K562 (cell line): ENCODE data around the gene SHLD1. TPM values are rescaled to one million over a fixed set of nuclear protein-coding genes. Genes with fewer than 3 reads are reported as not detected.

Experiments used
- ATAC-seq: fragments of 200-7000 bp; cut with Tn5 transposase; 3 replicates; pipeline ENCODE4 v1.9.1; 2020; ENCODE audit warnings: moderate library complexity
- BruUV-seq: library from RNA; stranded (reverse); fragments of 400-500 nt; replicated peaks from 2 replicates; lab custom pipeline; 2021; lab: Mats Ljungman, UMichigan
- CTCF ChIA-PET: fragments of 300-600 bp; formaldehyde crosslinking; extraction: SDS; loops from one replicate; lab custom pipeline; 2021; ENCODE audit warnings: low intra/inter-chr PET ratio; lab: Yijun Ruan, JAX
- POLR2A ChIA-PET: fragments of 300-600, 350-650 bp; sonication (Branson Sonifier 250); formaldehyde crosslinking; extraction: SDS; loops from one replicate; lab custom pipeline; 2021; ENCODE audit warnings: antibody characterized with exemption, inconsistent platforms; lab: Yijun Ruan, JAX
- DNase-seq, 4 experiments: peaks; one replicate each; pipeline versions ENCODE4 v3.0.0 to v3.0.0-alpha.2; 2011 to 2018; ENCODE audit warnings: low spot score in 3 of 4, mixed read lengths in 3 of 4; ENCODE audit errors: extremely low read depth in 1 of 4
- FAIRE-seq: peaks from 2 replicates; lab custom pipeline; 2011; peaks lifted over from hg19 to GRCh38; lab: Jason Lieb, UNC
- H2AFZ ChIP-seq: 2 replicates; pipeline ENCODE4 v1.6.0; 2011; ENCODE audit warnings: low read depth, low read length, control low read depth, inconsistent platforms
- H3K27ac ChIP-seq: fragments of 200-600 bp; 3 replicates; pipeline ENCODE4 v1.8.0; 2011; ENCODE audit warnings: low read depth, mild to moderate bottlenecking, control low read depth, inconsistent platforms, low read length, moderate library complexity, mixed read lengths; ENCODE audit errors: extremely low read depth
- H3K27me3 ChIP-seq, 2 experiments: fragments of 300-600 bp in 1 of 2; 2 replicates in 1 of 2; 3 replicates in 1 of 2; pipeline versions ENCODE4 v1.6.0 to v1.8.0; 2011; ENCODE audit warnings: inconsistent platforms in 2 of 2, low read length in 2 of 2, mild to moderate bottlenecking in 1 of 2, mixed read lengths in 1 of 2, moderate library complexity in 1 of 2; ENCODE audit not compliant: control insufficient read depth in 2 of 2, insufficient read depth in 2 of 2
- H3K36me3 ChIP-seq: fragments of 300-600 bp; 3 replicates; pipeline ENCODE4 v1.8.0; 2011; ENCODE audit warnings: mild to moderate bottlenecking, low read length, inconsistent platforms; ENCODE audit not compliant: control insufficient read depth, insufficient read depth
- H3K4me1 ChIP-seq, 2 experiments: fragments of 200-600 bp in 1 of 2; replicated peaks in 1 of 2; 2 replicates in 1 of 2; 3 replicates in 1 of 2; pipeline versions ENCODE4 v1.5.1 to v1.8.0; 2011; ENCODE audit warnings: inconsistent platforms in 2 of 2, low read length in 2 of 2, mild to moderate bottlenecking in 1 of 2, mixed read lengths in 1 of 2, moderate library complexity in 1 of 2; ENCODE audit not compliant: control insufficient read depth in 2 of 2, insufficient read depth in 2 of 2
- H3K4me2 ChIP-seq: 2 replicates; pipeline ENCODE4 v1.6.1; 2011; ENCODE audit warnings: low read length, control low read depth, inconsistent platforms, mixed read lengths; ENCODE audit not compliant: insufficient read depth
- H3K4me3 ChIP-seq: fragments of 200-600 bp; sonication (generic), shearing (Covaris generic); 2 replicates; pipeline ENCODE4 v1.5.1; 2016; ENCODE audit warnings: control low read depth, inconsistent platforms
- H3K79me2 ChIP-seq: fragments of 200-600 bp; 3 replicates; pipeline ENCODE4 v1.8.0; 2011; ENCODE audit warnings: low read length, inconsistent platforms; ENCODE audit not compliant: control insufficient read depth, insufficient read depth
- H3K9ac ChIP-seq, 2 experiments: 2 replicates each; pipeline versions ENCODE4 v1.6.0 to v1.6.1; 2011; ENCODE audit warnings: low read depth in 2 of 2, low read length in 2 of 2, control low read depth in 1 of 2, inconsistent platforms in 1 of 2, mild to moderate bottlenecking in 1 of 2, mixed read lengths in 1 of 2; ENCODE audit not compliant: insufficient read depth in 1 of 2
- H3K9me1 ChIP-seq: one replicate; pipeline ENCODE4 v1.6.0; 2011; ENCODE audit warnings: inconsistent platforms, mild to moderate bottlenecking, low read length, moderate library complexity; ENCODE audit not compliant: control insufficient read depth, insufficient read depth
- H3K9me3 ChIP-seq: replicated peaks from 2 replicates; pipeline ENCODE4 v1.5.1; 2011; ENCODE audit warnings: low read depth, low read length, inconsistent platforms; ENCODE audit not compliant: control insufficient read depth, insufficient read depth
- H4K20me1 ChIP-seq: replicated peaks from 2 replicates; pipeline ENCODE4 v1.6.1; 2011; ENCODE audit warnings: low read length, inconsistent platforms, mixed read lengths; ENCODE audit not compliant: control insufficient read depth, insufficient read depth
- CEBPG ChIP-seq, 3 experiments: fragments of 200-800 bp in 1 of 3; sonication (Bioruptor generic) in 1 of 3; sonication (generic) in 1 of 3; formaldehyde crosslinking in 1 of 3; IDR thresholded peaks in 2 of 3; conservative IDR thresholded peaks in 1 of 3; 2 replicates each; pipeline versions ENCODE4 v1.6.1 to v1.8.0; 2016 to 2022; ENCODE audit warnings: missing compliant biosample characterization in 2 of 3, missing genetic modification characterization in 2 of 3, mild to moderate bottlenecking in 1 of 3, missing genetic modification reagents in 1 of 3
- MCM3 ChIP-seq: fragments of 450-650 bp; IDR thresholded peaks from 2 replicates; pipeline ENCODE4 v1.6.1; 2016
- NR2C1 ChIP-seq, 2 experiments: fragments of 450-650 bp; IDR thresholded peaks; 2 replicates each; pipeline ENCODE4 v1.6.1; 2017; ENCODE audit warnings: mild to moderate bottlenecking in 2 of 2, antibody characterized with exemption in 1 of 2, inconsistent platforms in 1 of 2, missing compliant biosample characterization in 1 of 2, missing genetic modification characterization in 1 of 2
- POLR2B ChIP-seq: fragments of 450-650 bp; IDR thresholded peaks from 2 replicates; pipeline ENCODE4 v1.6.1; 2018; ENCODE audit warnings: low read depth; ENCODE audit not compliant: partially characterized antibody
- SIN3A ChIP-seq, 2 experiments: fragments of 150-350 bp in 1 of 2; IDR thresholded peaks; 2 replicates each; pipeline ENCODE4 v1.6.1; 2011 to 2016; ENCODE audit warnings: borderline replicate concordance in 2 of 2, low read depth in 2 of 2, low read length in 2 of 2, mild to moderate bottlenecking in 2 of 2, moderate library complexity in 2 of 2; ENCODE audit not compliant: control insufficient read depth in 1 of 2
- ZNF143 ChIP-seq: sonication (generic); formaldehyde crosslinking; IDR thresholded peaks from 2 replicates; pipeline ENCODE4 v1.9.0; 2022; ENCODE audit warnings: mild to moderate bottlenecking, missing genetic modification reagents
- ZNF384 ChIP-seq: IDR thresholded peaks from 2 replicates; pipeline ENCODE4 v1.6.1; 2012; ENCODE audit warnings: low read depth, low read length, improper control_type of control experiment
- WGBS: fragments of 100-300 bp; shearing (Covaris generic); methylation state at CpG from one replicate; pipeline ENCODE4 v1.1.6; 2016; ENCODE audit warnings: low coverage, mixed read lengths; ENCODE audit not compliant: insufficient coverage; ENCODE audit errors: missing lambda C conversion rate; 5-methylcytosine and 5-hydroxymethylcytosine counted together
- in situ Hi-C: fragments of 300-500 bp; cut with MboI; formaldehyde crosslinking; loops from 4 replicates; pipeline ENCODE4 v1.15.0; 2018; ENCODE audit warnings: inconsistent platforms, mixed read lengths
- intact Hi-C: fragments of 100-400 bp; cut with micrococcal nuclease; formaldehyde crosslinking; loops from 2 replicates; pipeline ENCODE4 v1.14.2; 2022
- polyA plus RNA-seq, 8 experiments: library from polyadenylated mRNA; depleted of rRNA in 4 of 8; stranded (reverse) in 5 of 8; unstranded in 3 of 8; fragments of >200 nt; fragmentation: Nextera tagmentation in 2 of 8; fragmentation: Illumina TruSeq in 1 of 8; extraction: Ambion mirVana in 2 of 8; extraction: Trizol in 1 of 8; gene quantifications; 2 replicates each; pipeline versions ENCODE4 v1.2.1 to v1.2.3, GENCODE V29; 2011 to 2014; ENCODE audit warnings: inconsistent platforms in 1 of 8, missing spikeins in 1 of 8
- total RNA-seq, 7 experiments: library from RNA; depleted of rRNA in 6 of 7; stranded (reverse); fragments of >200 nt in 6 of 7; fragmentation: Illumina TruSeq in 2 of 7; extraction: Trizol in 2 of 7; gene quantifications; 2 replicates each; pipeline versions ENCODE4 v1.2.1 to v1.2.3, GENCODE V29; 2011 to 2021; ENCODE audit warnings: low replicate concordance in 1 of 7
- TF ChIP-seq, protein P1 (sequence below): IDR thresholded peaks from 2 replicates; pipeline ENCODE4 v1.6.1; 2011; ENCODE audit warnings: borderline replicate concordance, low read depth, mild to moderate bottlenecking, moderate library complexity, low read length; ENCODE audit not compliant: insufficient read depth, poor library complexity, severe bottlenecking
- TF ChIP-seq, protein P2 (sequence below), 2 experiments: fragments of 150-350 bp in 1 of 2; IDR thresholded peaks; 2 replicates each; pipeline ENCODE4 v1.6.1; 2012 to 2016; ENCODE audit warnings: low read depth in 2 of 2, low read length in 2 of 2, mild to moderate bottlenecking in 1 of 2, moderate library complexity in 1 of 2
- TF ChIP-seq, protein P3 (sequence below): fragments of 450-650 bp; IDR thresholded peaks from 2 replicates; pipeline ENCODE4 v1.6.1; 2018; ENCODE audit not compliant: partially characterized antibody

The SHLD1 gene
- total and polyA plus RNA-seq, 9 of the 15 experiments (the other 6 are each of a cell fraction or from before 2014, with no cell fraction given), result 3.7 to 21.6 (median 8.2) TPM

DNA sequence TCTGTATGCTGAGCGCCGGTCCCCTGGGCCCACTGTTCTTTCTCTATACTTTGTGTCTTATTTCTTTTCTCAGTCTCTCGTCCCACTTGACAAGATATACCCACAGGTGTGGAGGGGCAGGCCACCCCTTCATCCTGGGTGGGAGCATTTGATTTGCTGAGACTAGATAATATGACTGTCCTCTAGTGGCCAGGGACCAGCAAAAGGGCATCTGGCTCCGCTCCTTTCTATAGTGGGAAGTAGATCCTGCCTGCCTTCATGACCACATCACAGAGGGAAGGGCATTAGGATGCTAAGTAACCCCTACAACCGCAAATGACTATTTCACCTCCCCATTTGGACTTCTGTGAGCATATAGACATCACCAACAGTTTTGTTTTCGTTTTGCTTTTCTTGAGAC, 135.7 kb downstream of the SHLD1 start (continued):
- TF ChIP-seq, protein P1, sequence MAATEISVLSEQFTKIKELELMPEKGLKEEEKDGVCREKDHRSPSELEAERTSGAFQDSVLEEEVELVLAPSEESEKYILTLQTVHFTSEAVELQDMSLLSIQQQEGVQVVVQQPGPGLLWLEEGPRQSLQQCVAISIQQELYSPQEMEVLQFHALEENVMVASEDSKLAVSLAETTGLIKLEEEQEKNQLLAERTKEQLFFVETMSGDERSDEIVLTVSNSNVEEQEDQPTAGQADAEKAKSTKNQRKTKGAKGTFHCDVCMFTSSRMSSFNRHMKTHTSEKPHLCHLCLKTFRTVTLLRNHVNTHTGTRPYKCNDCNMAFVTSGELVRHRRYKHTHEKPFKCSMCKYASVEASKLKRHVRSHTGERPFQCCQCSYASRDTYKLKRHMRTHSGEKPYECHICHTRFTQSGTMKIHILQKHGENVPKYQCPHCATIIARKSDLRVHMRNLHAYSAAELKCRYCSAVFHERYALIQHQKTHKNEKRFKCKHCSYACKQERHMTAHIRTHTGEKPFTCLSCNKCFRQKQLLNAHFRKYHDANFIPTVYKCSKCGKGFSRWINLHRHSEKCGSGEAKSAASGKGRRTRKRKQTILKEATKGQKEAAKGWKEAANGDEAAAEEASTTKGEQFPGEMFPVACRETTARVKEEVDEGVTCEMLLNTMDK, result no peak
- TF ChIP-seq MCM3, result no peak
- TF ChIP-seq, all 486 proteins: peak for 0

DNA sequence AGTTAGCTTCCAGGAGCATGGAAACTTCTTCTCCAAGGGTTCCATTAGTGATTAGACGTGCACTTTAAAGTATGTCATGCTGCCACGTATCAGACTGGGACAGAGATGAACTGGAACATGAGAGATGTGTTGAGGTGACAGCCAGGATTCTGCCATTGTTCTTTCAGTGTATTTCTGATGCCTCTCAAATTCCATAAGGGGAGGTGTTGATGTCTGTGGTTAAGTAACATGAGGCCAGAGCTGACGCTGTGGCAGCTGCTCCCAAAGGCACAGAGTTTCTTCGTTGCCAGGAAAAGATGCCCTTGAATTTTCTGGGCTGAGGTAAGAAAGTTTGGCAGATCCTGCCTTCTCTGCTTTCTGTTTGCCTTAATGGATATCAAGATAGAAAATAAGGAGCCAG, 136.6 kb downstream of the SHLD1 start:
- H2AFZ ChIP-seq, result no peak overlapping the region
- intact Hi-C loops (no loop called here), in situ Hi-C loops (no loop called here)
- no peaks in the 10 kb centered on the region for H3K79me2 ChIP-seq
- ChIA-PET POLR2A (no interaction called here), CTCF (no interaction called here)
- ATAC-seq (no peak), FAIRE-seq (no peak), DNase-seq (no peak)
- H3K36me3 ChIP-seq, result no peaks in the 10 kb centered on the region
- H3K9me1 ChIP-seq, result no peaks in the 10 kb centered on the region
- H3K4me1 ChIP-seq, result no peaks in the 10 kb centered on the region
- no peaks in the 10 kb centered on the region for H3K9me3 ChIP-seq
- WGBS, result 0% methylated on average over 4 of the region's 4 CpGs
- no peaks in the 10 kb centered on the region for H4K20me1 ChIP-seq
- H3K9ac ChIP-seq, result no peak overlapping the region
- no peak overlapping the region for H3K4me2 ChIP-seq
- no peak overlapping the region for H3K4me3 ChIP-seq
- no peak overlapping the region for H3K27ac ChIP-seq
- H3K27me3 ChIP-seq, result peaks cover 10 to 35% of the 10 kb centered on the region in 2 experiments; a peak in 3 of 5 replicates
- no TSS peak for BruUV-seq
- no peak for TF ChIP-seq SIN3A (IDR thresholded peaks at IDR 0.05; ENCODE audit: borderline replicate concordance in 2 of 2, control insufficient read depth in 1 of 2, low read depth in 2 of 2, low read length in 2 of 2)
- TF ChIP-seq, protein P2, sequence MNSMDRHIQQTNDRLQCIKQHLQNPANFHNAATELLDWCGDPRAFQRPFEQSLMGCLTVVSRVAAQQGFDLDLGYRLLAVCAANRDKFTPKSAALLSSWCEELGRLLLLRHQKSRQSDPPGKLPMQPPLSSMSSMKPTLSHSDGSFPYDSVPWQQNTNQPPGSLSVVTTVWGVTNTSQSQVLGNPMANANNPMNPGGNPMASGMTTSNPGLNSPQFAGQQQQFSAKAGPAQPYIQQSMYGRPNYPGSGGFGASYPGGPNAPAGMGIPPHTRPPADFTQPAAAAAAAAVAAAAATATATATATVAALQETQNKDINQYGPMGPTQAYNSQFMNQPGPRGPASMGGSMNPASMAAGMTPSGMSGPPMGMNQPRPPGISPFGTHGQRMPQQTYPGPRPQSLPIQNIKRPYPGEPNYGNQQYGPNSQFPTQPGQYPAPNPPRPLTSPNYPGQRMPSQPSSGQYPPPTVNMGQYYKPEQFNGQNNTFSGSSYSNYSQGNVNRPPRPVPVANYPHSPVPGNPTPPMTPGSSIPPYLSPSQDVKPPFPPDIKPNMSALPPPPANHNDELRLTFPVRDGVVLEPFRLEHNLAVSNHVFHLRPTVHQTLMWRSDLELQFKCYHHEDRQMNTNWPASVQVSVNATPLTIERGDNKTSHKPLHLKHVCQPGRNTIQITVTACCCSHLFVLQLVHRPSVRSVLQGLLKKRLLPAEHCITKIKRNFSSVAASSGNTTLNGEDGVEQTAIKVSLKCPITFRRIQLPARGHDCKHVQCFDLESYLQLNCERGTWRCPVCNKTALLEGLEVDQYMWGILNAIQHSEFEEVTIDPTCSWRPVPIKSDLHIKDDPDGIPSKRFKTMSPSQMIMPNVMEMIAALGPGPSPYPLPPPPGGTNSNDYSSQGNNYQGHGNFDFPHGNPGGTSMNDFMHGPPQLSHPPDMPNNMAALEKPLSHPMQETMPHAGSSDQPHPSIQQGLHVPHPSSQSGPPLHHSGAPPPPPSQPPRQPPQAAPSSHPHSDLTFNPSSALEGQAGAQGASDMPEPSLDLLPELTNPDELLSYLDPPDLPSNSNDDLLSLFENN (IDR thresholded peaks at IDR 0.05; ENCODE audit: low read depth in 2 of 2, low read length in 2 of 2), result no peak
- TF ChIP-seq POLR2B, result no peak
- TF ChIP-seq, protein P3, sequence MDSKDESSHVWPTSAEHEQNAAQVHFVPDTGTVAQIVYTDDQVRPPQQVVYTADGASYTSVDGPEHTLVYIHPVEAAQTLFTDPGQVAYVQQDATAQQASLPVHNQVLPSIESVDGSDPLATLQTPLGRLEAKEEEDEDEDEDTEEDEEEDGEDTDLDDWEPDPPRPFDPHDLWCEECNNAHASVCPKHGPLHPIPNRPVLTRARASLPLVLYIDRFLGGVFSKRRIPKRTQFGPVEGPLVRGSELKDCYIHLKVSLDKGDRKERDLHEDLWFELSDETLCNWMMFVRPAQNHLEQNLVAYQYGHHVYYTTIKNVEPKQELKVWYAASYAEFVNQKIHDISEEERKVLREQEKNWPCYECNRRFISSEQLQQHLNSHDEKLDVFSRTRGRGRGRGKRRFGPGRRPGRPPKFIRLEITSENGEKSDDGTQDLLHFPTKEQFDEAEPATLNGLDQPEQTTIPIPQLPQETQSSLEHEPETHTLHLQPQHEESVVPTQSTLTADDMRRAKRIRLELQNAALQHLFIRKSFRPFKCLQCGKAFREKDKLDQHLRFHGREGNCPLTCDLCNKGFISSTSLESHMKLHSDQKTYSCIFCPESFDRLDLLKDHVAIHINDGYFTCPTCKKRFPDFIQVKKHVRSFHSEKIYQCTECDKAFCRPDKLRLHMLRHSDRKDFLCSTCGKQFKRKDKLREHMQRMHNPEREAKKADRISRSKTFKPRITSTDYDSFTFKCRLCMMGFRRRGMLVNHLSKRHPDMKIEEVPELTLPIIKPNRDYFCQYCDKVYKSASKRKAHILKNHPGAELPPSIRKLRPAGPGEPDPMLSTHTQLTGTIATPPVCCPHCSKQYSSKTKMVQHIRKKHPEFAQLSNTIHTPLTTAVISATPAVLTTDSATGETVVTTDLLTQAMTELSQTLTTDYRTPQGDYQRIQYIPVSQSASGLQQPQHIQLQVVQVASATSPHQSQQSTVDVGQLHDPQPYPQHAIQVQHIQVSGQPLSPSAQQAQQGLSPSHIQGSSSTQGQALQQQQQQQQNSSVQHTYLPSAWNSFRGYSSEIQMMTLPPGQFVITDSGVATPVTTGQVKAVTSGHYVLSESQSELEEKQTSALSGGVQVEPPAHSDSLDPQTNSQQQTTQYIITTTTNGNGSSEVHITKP, result no peak
- no peak for TF ChIP-seq ZNF143 (CRISPR knock-in tag)
- no peak for TF ChIP-seq ZNF384
- TF ChIP-seq NR2C1 (IDR thresholded peaks at IDR 0.05), result no peak
- no peak for TF ChIP-seq NR2C1 (tag; IDR thresholded peaks at IDR 0.05)
- no peak for TF ChIP-seq CEBPG (CRISPR knock-in tag; IDR thresholded peaks at IDR 0.05)
- no peak for TF ChIP-seq CEBPG (tag; conservative IDR thresholded peaks at IDR 0.05 in 1 of 2, IDR thresholded peaks at IDR 0.05 in 1 of 2)
